DOHH2 (cell line): ENCODE measurements around the gene CTSH.

Experiments used
- H3F3A ChIP-seq: fragments of 200-600 bp; sonication (generic), shearing (Covaris generic); 2 replicates; pipeline ENCODE4 v1.6.0; 2016; ENCODE audit warnings: antibody characterized with exemption, mild to moderate bottlenecking; ENCODE audit not compliant: control insufficient read depth, insufficient read depth
- H3K27ac ChIP-seq: fragments of 200-600 bp; sonication (generic); 2 replicates; pipeline ENCODE4 v1.5.1; 2014; ENCODE audit warnings: low read depth, mild to moderate bottlenecking, low read length, moderate library complexity
- H3K27me3 ChIP-seq: fragments of 200-600 bp; sonication (generic); 2 replicates; pipeline ENCODE4 v1.6.1; 2014; ENCODE audit warnings: mild to moderate bottlenecking, low read length, mixed read lengths; ENCODE audit not compliant: control insufficient read depth
- H3K36me3 ChIP-seq: fragments of 200-600 bp; sonication (generic); 2 replicates; pipeline ENCODE4 v1.6.1; 2014; ENCODE audit warnings: mild to moderate bottlenecking, low read length, moderate library complexity, mixed read lengths; ENCODE audit not compliant: control insufficient read depth
- H3K4me1 ChIP-seq: fragments of 200-600 bp; sonication (generic); 2 replicates; pipeline ENCODE4 v1.6.1; 2014; ENCODE audit warnings: mild to moderate bottlenecking, low read length, mixed read lengths; ENCODE audit not compliant: control insufficient read depth
- H3K4me2 ChIP-seq: fragments of 200-600 bp; sonication (generic); 2 replicates; pipeline ENCODE4 v1.6.0; 2014; ENCODE audit warnings: mild to moderate bottlenecking, low read length, moderate library complexity
- H3K4me3 ChIP-seq: fragments of 200-600 bp; sonication (generic); 2 replicates; pipeline ENCODE4 v1.5.1; 2014; ENCODE audit warnings: mild to moderate bottlenecking, low read length, mixed read lengths
- H3K79me2 ChIP-seq: fragments of 200-600 bp; sonication (generic); 2 replicates; pipeline ENCODE4 v1.6.1; 2014; ENCODE audit warnings: mild to moderate bottlenecking, low read length, mixed read lengths; ENCODE audit not compliant: control insufficient read depth
- H3K9me2 ChIP-seq: fragments of 200-600 bp; sonication (generic); replicated peaks from 2 replicates; pipeline ENCODE4 v1.6.1; 2014; ENCODE audit warnings: mild to moderate bottlenecking, low read length, mixed read lengths; ENCODE audit not compliant: control insufficient read depth
- H3K9me3 ChIP-seq: fragments of 200-600 bp; sonication (generic); 2 replicates; pipeline ENCODE4 v1.6.1; 2014; ENCODE audit warnings: antibody characterized with exemption, low read length, mixed read lengths; ENCODE audit not compliant: control insufficient read depth, insufficient read depth
- H4K20me1 ChIP-seq: fragments of 200-600 bp; sonication (generic); 2 replicates; pipeline ENCODE4 v1.6.0; 2014; ENCODE audit warnings: low read depth, mild to moderate bottlenecking, antibody characterized with exemption, low read length, moderate library complexity; ENCODE audit not compliant: control insufficient read depth, insufficient read depth
- EZH2phosphoT487 ChIP-seq: fragments of 200-600 bp; sonication (generic); IDR thresholded peaks from 2 replicates; pipeline ENCODE4 v1.6.1; 2017; ENCODE audit warnings: borderline replicate concordance, mild to moderate bottlenecking, antibody characterized with exemption, low read length, moderate library complexity, mixed read lengths
- TF ChIP-seq, protein P1 (sequence below): fragments of 200-600 bp; sonication (generic); IDR thresholded peaks from one replicate; pipeline ENCODE4 v1.5.1; 2014; ENCODE audit warnings: antibody characterized with exemption, mild to moderate bottlenecking, low read depth, low read length; ENCODE audit not compliant: poor library complexity, severe bottlenecking

Gene CTSH

GRCh38 chr15:78921940-78922339, 22.9 kb downstream of the CTSH start:
- Histone ChIP-seq H3K9me2 (no peaks in the 10 kb centered on the region), H3K79me2 (no peaks in the 10 kb centered on the region), H4K20me1 (no peaks in the 10 kb centered on the region), H3K4me1 (no peaks in the 10 kb centered on the region), H3K36me3 (peaks cover 58% of the 10 kb centered on the region), H3K9me3 (no peaks in the 10 kb centered on the region), H3K4me2 (no peak overlapping the region), H3K27ac (no peak overlapping the region), H3K4me3 (no peak overlapping the region), H3K27me3 (no peaks in the 10 kb centered on the region), H3F3A (peaks cover 32% of the 10 kb centered on the region)
- TF ChIP-seq, protein P1, sequence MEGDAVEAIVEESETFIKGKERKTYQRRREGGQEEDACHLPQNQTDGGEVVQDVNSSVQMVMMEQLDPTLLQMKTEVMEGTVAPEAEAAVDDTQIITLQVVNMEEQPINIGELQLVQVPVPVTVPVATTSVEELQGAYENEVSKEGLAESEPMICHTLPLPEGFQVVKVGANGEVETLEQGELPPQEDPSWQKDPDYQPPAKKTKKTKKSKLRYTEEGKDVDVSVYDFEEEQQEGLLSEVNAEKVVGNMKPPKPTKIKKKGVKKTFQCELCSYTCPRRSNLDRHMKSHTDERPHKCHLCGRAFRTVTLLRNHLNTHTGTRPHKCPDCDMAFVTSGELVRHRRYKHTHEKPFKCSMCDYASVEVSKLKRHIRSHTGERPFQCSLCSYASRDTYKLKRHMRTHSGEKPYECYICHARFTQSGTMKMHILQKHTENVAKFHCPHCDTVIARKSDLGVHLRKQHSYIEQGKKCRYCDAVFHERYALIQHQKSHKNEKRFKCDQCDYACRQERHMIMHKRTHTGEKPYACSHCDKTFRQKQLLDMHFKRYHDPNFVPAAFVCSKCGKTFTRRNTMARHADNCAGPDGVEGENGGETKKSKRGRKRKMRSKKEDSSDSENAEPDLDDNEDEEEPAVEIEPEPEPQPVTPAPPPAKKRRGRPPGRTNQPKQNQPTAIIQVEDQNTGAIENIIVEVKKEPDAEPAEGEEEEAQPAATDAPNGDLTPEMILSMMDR: no peak
- TF ChIP-seq EZH2phosphoT487: no peak

DNA sequence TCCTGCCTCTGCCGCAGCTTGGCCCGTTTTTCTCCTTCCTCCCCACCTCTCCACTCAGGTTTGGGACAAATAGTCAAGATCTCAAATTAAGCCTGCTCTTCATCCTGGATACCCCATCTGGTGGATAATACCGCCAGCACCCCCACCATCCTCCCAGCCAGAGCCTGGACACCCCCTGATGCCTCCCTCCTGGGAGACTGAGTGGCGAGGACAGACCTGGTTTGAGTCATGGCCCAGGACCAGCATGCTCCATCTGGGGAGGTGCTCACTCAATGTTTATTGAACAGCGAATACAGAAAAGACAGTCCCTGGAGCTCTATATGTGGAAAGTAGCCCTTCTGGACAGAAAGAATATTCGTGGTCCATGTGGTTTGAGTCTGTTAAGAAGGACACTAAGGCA, 23.3 kb downstream of the CTSH start:
- TF ChIP-seq, protein P1: no peak
- TF ChIP-seq EZH2phosphoT487: no peak
- Histone ChIP-seq H3K9me2 (no peaks in the 10 kb centered on the region), H3K4me3 (no peak overlapping the region), H4K20me1 (no peaks in the 10 kb centered on the region), H3K27ac (no peak overlapping the region), H3K4me1 (no peaks in the 10 kb centered on the region), H3K27me3 (no peaks in the 10 kb centered on the region), H3K79me2 (no peaks in the 10 kb centered on the region), H3K4me2 (no peak overlapping the region), H3K9me3 (no peaks in the 10 kb centered on the region), H3F3A (peaks cover 34% of the 10 kb centered on the region), H3K36me3 (peaks cover 53% of the 10 kb centered on the region)

GRCh38 chr15:78917888-78918287, 27.0 kb downstream of the CTSH start:
- Histone ChIP-seq H3K4me1 (no peaks in the 10 kb centered on the region; the same call in 1 of the 2 replicates), H4K20me1 (no peaks in the 10 kb centered on the region), H3K79me2 (no peaks in the 10 kb centered on the region), H3F3A (peaks cover 34% of the 10 kb centered on the region), H3K27me3 (no peaks in the 10 kb centered on the region), H3K36me3 (peaks cover 19% of the 10 kb centered on the region), H3K9me2 (no peaks in the 10 kb centered on the region), H3K9me3 (no peaks in the 10 kb centered on the region), H3K4me2 (no peak overlapping the region), H3K27ac (no peak overlapping the region), H3K4me3 (no peak overlapping the region)
- TF ChIP-seq, protein P1: no peak
- no peak for TF ChIP-seq EZH2phosphoT487

- TF ChIP-seq, protein P1: no peak
- no peak for TF ChIP-seq EZH2phosphoT487
- Histone ChIP-seq H3K4me3 (no peak overlapping the region), H4K20me1 (no peaks in the 10 kb centered on the region), H3K9me2 (no peaks in the 10 kb centered on the region), H3K27me3 (no peaks in the 10 kb centered on the region), H3K36me3 (peaks cover 10% of the 10 kb centered on the region), H3K27ac (no peak overlapping the region), H3K9me3 (no peaks in the 10 kb centered on the region), H3F3A (peaks cover 22% of the 10 kb centered on the region), H3K79me2 (no peaks in the 10 kb centered on the region), H3K4me2 (no peak overlapping the region), H3K4me1 (no peaks in the 10 kb centered on the region; the same call in 1 of the 2 replicates)
Observed at GRCh38 chr15:78916088-78916487, 28.8 kb downstream of the CTSH start.
